Upper lobe of left lung (tissue), 4 donors: Measurements from ENCODE around the gene CRKL.

Experiments
- EP300 ChIP-seq, 4 donors: sonication (generic); formaldehyde crosslinking; IDR thresholded peaks; one replicate each; pipeline ENCODE4 v1.5.1; 2017; ENCODE audit warnings: antibody characterized with exemption in 4 of 4, control low read depth in 2 of 4
- POLR2AphosphoS5 ChIP-seq, 2 donors: sonication (generic); formaldehyde crosslinking; IDR thresholded peaks; one replicate each; pipeline ENCODE4 v1.5.1; 2017; ENCODE audit warnings: antibody characterized with exemption in 2 of 2
- TF ChIP-seq, protein P1 (sequence below), 6 experiments: fragments of 450-650 bp in 4 of 6; fragments of 200-600 bp in 2 of 6; sonication (generic) in 2 of 6; IDR thresholded peaks; one replicate each; pipeline ENCODE4 v1.5.1; 2016 to 2019; ENCODE audit warnings: antibody characterized with exemption in 6 of 6

DNA sequence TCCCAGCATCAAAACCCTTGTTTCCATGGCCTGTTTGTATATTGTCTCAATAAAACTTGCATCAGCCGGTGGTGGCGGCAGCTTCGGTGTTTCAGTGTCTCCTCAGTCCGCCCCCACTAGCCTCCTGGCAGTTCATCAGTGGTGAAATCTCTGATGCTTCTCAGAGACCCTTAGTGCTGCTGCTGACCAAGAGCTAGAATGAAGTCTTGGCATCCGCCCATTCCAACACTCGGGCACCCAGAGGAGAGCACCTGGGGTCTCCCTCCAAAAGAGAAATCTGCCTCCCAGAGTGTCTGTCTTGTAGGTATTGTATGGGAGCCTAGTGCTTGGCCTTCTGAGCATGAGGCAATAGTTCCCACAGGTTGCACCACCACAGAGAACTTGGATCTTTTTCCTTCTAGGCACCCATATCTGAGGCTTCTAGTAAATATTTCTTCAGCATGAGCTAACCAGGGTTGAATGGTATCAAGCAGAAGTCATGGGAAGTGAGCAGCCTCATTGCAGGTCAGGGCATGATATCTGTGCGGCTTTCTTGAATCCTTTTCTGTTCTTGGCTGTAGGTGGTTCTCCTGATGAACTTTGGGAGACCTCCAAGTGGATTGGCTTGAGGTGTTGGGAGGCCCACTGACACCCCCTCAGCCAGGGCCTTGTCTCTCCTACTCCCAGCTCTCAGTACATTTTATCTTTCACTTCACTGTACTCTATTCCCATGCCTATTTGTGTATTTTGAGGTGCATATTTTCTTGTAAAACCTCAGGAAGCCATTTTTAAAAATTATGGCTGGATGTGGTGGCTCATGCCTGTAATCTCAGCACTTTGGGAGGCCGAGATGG lies 36.7 kb downstream of the CRKL start:
- TF ChIP-seq, protein P1, sequence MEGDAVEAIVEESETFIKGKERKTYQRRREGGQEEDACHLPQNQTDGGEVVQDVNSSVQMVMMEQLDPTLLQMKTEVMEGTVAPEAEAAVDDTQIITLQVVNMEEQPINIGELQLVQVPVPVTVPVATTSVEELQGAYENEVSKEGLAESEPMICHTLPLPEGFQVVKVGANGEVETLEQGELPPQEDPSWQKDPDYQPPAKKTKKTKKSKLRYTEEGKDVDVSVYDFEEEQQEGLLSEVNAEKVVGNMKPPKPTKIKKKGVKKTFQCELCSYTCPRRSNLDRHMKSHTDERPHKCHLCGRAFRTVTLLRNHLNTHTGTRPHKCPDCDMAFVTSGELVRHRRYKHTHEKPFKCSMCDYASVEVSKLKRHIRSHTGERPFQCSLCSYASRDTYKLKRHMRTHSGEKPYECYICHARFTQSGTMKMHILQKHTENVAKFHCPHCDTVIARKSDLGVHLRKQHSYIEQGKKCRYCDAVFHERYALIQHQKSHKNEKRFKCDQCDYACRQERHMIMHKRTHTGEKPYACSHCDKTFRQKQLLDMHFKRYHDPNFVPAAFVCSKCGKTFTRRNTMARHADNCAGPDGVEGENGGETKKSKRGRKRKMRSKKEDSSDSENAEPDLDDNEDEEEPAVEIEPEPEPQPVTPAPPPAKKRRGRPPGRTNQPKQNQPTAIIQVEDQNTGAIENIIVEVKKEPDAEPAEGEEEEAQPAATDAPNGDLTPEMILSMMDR (IDR thresholded peaks at IDR 0.05), result no peak
- TF ChIP-seq POLR2AphosphoS5 (IDR thresholded peaks at IDR 0.05) (no peak), EP300 (IDR thresholded peaks at IDR 0.05) (no peak)
